Testis (tissue), 3 donors: Measurements from ENCODE around the gene SKP1. TPM values are rescaled to one million over a fixed set of nuclear protein-coding genes. Genes with fewer than 3 reads are reported as not detected.
A peak's percentile ranks its signal among the peaks of the same experiment; 100 is the strongest.

ENCODE experiments used
- DNase-seq: peaks from one replicate; pipeline ENCODE4 v3.0.0-alpha.2; 2019
- H3K27ac ChIP-seq, 2 donors: fragments of 200-600 bp; sonication (generic); one replicate each; pipeline ENCODE4 v1.5.1; 2019
- H3K27me3 ChIP-seq: fragments of 200-600 bp; sonication (generic); one replicate; pipeline ENCODE4 v1.5.1; 2019
- H3K36me3 ChIP-seq: fragments of 200-600 bp; sonication (generic); one replicate; pipeline ENCODE4 v1.5.1; 2017; ENCODE audit warnings: low read depth; ENCODE audit errors: missing control alignments
- H3K4me1 ChIP-seq: fragments of 200-600 bp; sonication (generic); one replicate; pipeline ENCODE4 v1.5.1; 2019
- H3K4me3 ChIP-seq, 2 donors: fragments of 200-600 bp; sonication (generic); one replicate each; pipeline ENCODE4 v1.5.1; 2017 to 2019
- H3K9me3 ChIP-seq: fragments of 200-600 bp; sonication (generic); one replicate; pipeline ENCODE4 v1.5.1; 2017
- POLR2A ChIP-seq: fragments of 450-650 bp; IDR thresholded peaks from one replicate; pipeline ENCODE4 v1.6.1; 2017; ENCODE audit warnings: antibody characterized with exemption, mild to moderate bottlenecking, moderate library complexity
- WGBS, 2 donors: methylation state at CpG; one replicate each; pipeline ENCODE4 v1.1.5; 2018; 5-methylcytosine and 5-hydroxymethylcytosine counted together
- intact Hi-C: fragments of 100-400 bp; cut with DNase I; formaldehyde crosslinking; loops from one replicate; pipeline ENCODE4 v1.15.1; 2023; ENCODE audit warnings: low total_unique reads
- polyA plus RNA-seq: library from polyadenylated mRNA; stranded (reverse); fragments of 350-450 nt; fragmentation: Illumina TruSeq; extraction: RNeasy Lipid Tissue Mini Kit (QIAGEN cat#74804); gene quantifications from one replicate; pipeline ENCODE4 v1.2.3, GENCODE V29; 2014; ENCODE audit warnings: low read depth, low replicate concordance; ENCODE audit not compliant: insufficient read depth
- total RNA-seq, 2 donors: library from RNA; depleted of rRNA; stranded (reverse); fragments of >200 nt; gene quantifications; one replicate each; pipeline ENCODE4 v1.2.3, GENCODE V29; 2016
- TF ChIP-seq, protein P1 (sequence below), 3 experiments: fragments of 450-650 bp in 2 of 3; fragments of 200-600 bp in 1 of 3; sonication (generic) in 1 of 3; IDR thresholded peaks; one replicate each; pipeline ENCODE4 v1.5.1; 2016 to 2019; ENCODE audit warnings: antibody characterized with exemption in 3 of 3, mild to moderate bottlenecking in 2 of 3, moderate library complexity in 1 of 3

Gene SKP1
- total and polyA plus RNA-seq, 3 donors from 2014 or later = 336 to 919 (median 459) TPM

- Histone ChIP-seq H3K4me1 (no peaks in the 10 kb centered on the region), H3K27ac (peak overlapping the region in 1 of 2 donors; percentile 24), H3K27me3 (no peaks in the 10 kb centered on the region), H3K36me3 (no peaks in the 10 kb centered on the region), H3K4me3 (peak overlapping the region; percentile 45 to 49), H3K9me3 (no peaks in the 10 kb centered on the region)
- intact Hi-C loops = no loop called here
- peak; percentile 22 for DNase-seq
- 27 to 60% methylated on average over 3 to 12 of the region's 13 CpGs for WGBS, 2 donors
- no peak for TF ChIP-seq POLR2A
- TF ChIP-seq, protein P1, sequence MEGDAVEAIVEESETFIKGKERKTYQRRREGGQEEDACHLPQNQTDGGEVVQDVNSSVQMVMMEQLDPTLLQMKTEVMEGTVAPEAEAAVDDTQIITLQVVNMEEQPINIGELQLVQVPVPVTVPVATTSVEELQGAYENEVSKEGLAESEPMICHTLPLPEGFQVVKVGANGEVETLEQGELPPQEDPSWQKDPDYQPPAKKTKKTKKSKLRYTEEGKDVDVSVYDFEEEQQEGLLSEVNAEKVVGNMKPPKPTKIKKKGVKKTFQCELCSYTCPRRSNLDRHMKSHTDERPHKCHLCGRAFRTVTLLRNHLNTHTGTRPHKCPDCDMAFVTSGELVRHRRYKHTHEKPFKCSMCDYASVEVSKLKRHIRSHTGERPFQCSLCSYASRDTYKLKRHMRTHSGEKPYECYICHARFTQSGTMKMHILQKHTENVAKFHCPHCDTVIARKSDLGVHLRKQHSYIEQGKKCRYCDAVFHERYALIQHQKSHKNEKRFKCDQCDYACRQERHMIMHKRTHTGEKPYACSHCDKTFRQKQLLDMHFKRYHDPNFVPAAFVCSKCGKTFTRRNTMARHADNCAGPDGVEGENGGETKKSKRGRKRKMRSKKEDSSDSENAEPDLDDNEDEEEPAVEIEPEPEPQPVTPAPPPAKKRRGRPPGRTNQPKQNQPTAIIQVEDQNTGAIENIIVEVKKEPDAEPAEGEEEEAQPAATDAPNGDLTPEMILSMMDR (IDR thresholded peaks at IDR 0.05) = no peak
Measured at GRCh38 chr5:134115806-134116175, 61.0 kb downstream of the SKP1 start.

DNA sequence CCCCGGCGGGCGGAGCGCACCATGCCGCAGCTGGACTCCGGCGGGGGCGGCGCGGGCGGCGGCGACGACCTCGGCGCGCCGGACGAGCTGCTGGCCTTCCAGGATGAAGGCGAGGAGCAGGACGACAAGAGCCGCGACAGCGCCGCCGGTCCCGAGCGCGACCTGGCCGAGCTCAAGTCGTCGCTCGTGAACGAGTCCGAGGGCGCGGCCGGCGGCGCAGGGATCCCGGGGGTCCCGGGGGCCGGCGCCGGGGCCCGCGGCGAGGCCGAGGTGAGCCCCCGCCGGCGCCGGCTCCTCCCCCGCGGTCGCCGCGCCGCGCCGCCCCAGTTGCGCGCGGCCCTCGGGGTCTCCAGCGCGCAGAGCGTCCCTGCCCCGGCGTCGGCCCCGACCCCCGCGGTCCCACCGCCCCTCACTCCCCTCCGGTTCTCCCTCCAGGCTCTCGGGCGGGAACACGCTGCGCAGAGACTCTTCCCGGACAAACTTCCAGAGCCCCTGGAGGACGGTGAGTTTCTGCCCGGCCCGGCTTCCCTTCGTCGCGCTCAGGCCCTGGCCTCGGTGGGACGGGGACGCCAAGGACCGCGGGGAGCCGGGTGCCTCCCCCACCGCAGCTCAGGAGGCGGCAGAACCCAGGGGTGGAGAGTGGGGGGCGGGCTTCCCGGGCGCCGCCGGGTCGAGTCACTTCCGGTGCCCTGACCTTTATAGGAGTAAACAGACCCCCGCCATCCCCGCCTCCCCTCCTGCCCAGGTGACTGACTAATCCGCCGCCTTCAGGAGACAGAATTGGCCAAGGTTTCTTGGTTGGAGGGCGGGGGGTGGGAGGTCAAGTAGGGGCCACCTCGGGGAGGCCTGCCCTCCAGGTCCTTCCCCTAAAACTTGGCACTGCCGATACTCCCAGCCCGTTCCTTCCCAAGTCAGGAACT, 61.6 kb downstream of the SKP1 start:
- peak; percentile 48 for DNase-seq
- 6 to 40% methylated on average over 2 to 57 of the region's 110 CpGs for WGBS, 2 donors
- no peak for TF ChIP-seq POLR2A
- TF ChIP-seq, protein P1 (IDR thresholded peaks at IDR 0.05) = no peak
- no peaks in the 10 kb centered on the region for H3K27me3 ChIP-seq
- no peaks in the 10 kb centered on the region for H3K9me3 ChIP-seq
- intact Hi-C loops = no loop called here
- H3K27ac ChIP-seq = peak overlapping the region; percentile 24 to 50
- peak overlapping the region; percentile 45 to 49 for H3K4me3 ChIP-seq
- no peaks in the 10 kb centered on the region for H3K36me3 ChIP-seq
- H3K4me1 ChIP-seq = no peaks in the 10 kb centered on the region

DNA sequence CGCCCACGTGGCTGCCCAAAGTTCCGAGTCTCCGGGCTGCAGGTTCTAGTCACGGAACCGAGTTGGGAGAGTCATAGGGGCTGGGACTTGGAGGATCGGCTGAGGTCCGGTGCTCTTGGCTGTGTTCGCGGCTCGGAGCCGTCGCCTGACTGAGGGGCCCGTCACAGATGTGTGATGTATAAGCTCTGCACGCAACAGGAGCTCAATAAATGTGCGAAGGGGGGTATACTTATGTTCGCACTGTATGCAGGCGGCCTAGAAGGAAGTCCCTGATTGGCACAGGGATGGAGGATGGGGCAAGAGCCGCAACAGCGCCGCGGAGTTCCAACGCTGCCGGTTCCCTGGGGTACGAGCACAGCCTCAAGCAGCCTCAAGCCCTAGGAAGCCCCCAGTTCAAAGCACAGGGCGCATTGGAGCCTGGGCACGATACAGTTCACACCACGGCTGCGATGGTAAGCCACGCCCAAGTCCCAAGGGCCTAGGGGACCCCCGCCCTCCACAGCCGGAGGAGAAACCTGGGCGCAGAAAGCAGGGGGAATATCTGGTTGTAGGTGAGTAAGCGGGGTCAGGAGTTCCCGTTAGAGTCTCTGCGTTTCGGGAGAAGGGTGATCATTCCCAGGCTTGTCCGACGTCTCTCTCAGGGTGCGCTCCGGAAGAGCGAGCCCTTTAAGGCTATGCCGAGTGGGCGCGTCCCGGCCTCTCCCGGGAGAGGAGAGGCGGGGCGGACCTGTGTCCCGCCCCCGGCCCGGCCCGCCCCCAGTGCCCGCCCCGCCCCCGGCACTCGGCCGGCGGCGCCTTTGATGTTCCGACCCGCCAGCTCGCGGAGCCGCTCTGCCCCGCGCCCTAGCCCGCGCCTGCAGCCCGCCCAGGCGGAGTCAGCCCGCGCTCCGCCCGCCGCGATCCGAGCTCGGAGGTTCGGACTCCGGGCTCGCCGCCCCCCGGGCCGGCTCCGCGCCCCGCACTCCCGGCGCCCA, 62.6 kb downstream of the SKP1 start, which contains the start of gene TCF7:
TSS of gene TCF7 (plus strand) at position 780 of the 974 bp plus-strand sequence. CDS start 226 bp downstream, outside the sequence.
- H3K9me3 ChIP-seq = no peaks in the 10 kb centered on the region
- WGBS, 2 donors = 0 to 2% methylated on average over 3 to 43 of the region's 90 CpGs
- H3K27ac ChIP-seq = peak within 1 kb of the TSS; percentile 24 to 50
- H3K4me3 ChIP-seq = peak within 1 kb of the TSS; percentile 45 to 49
- H3K36me3 ChIP-seq = no peaks in the 10 kb centered on the region
- intact Hi-C loops = no loop called here
- H3K4me1 ChIP-seq = no peaks in the 10 kb centered on the region
- no peaks in the 10 kb centered on the region for H3K27me3 ChIP-seq
- no peak for TF ChIP-seq POLR2A
- TF ChIP-seq, protein P1 (IDR thresholded peaks at IDR 0.05) = no peak
- peak; percentile 75 for DNase-seq

DNA sequence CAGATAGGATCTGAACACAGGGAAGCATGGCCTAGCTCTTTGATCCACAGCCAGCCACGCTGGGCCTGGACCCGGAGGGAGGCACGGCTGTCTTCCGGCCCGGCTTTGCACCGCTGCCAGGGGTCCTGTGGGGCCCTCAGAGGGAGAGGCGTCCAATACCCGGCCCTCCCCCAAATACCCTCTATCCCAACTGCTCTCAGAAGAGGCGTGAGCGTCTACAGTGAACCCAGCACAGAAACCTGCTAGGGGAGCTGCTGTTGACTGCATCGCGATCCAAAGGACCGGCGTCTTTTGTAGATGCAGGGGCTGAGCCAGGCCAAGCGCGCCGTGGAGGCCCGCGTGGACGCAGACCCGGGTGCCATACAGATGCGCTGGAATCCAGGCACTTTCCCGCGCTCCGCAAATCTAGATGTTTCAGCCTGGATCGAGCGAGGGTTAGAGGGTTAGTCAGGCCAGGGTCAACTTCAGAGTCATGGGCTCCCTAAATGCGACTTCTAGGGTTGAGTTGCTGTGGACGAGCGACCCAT, 63.3 kb downstream of the SKP1 start:
- no peak for DNase-seq
- WGBS, 2 donors = 4 to 22% methylated on average over 4 to 22 of the region's 30 CpGs
- peak overlapping the region; percentile 45 to 46 for H3K4me3 ChIP-seq
- H3K27me3 ChIP-seq = no peaks in the 10 kb centered on the region
- intact Hi-C loops = no loop called here
- H3K27ac ChIP-seq = no peak overlapping the region
- TF ChIP-seq, protein P1 (IDR thresholded peaks at IDR 0.05) = no peak
- TF ChIP-seq POLR2A = no peak
- H3K36me3 ChIP-seq = no peaks in the 10 kb centered on the region
- H3K9me3 ChIP-seq = no peaks in the 10 kb centered on the region
- H3K4me1 ChIP-seq = no peaks in the 10 kb centered on the region
